KBM-7 (cell line): ENCODE data around the gene CCDC33.

Source experiments
- DNase-seq: peaks from one replicate; pipeline ENCODE4 v3.0.0-alpha.2; 2015
- in situ Hi-C: fragments of 300-500 bp; cut with MboI; formaldehyde crosslinking; loops from 2 replicates; pipeline ENCODE4 v1.14.3; 2020; ENCODE audit warnings: low sequenced_read_pairs, low pct_unique_long_range_greater_than_20kb, mixed read lengths

The CCDC33 gene

GRCh38 chr15:74319596-74320351 lies 83.6 kb downstream of the CCDC33 start:
- in situ Hi-C loops = loop anchor here (25.0 kb wide), 2 partner anchors 182 to 1632 kb away; partner anchors contain the start of genes BBS4, HIGD2B and ISLR2
- peak; percentile 44 for DNase-seq

- peak; percentile 71 for DNase-seq
- in situ Hi-C loops = loop anchor here (25.0 kb wide), 2 partner anchors 183 to 1633 kb away; partner anchors contain the start of genes BBS4, HIGD2B and ISLR2
These were observed 84.5 kb downstream of the CCDC33 start for GRCh38 chr15:74320352-74321247.

- DNase-seq = peak; percentile 84
These were observed 86.5 kb downstream of the CCDC33 start for GRCh38 chr15:74322558-74323180.

GRCh38 chr15:74324714-74325113 lies 88.6 kb downstream of the CCDC33 start:
- no peak for DNase-seq
- in situ Hi-C loops = loop anchor here (25.0 kb wide), 2 partner anchors 187 to 1637 kb away; partner anchors contain the start of genes BBS4, HIGD2B and ISLR2

More at GRCh38 chr15:74322558-74323180, 86.5 kb downstream of the CCDC33 start:
- in situ Hi-C loops = loop anchor here (25.0 kb wide), 2 partner anchors 185 to 1635 kb away; partner anchors contain the start of genes BBS4, HIGD2B and ISLR2

GRCh38 chr15:74326746-74327145 lies 90.6 kb downstream of the CCDC33 start:
- DNase-seq = no peak
- in situ Hi-C loops = no loop called here

DNA sequence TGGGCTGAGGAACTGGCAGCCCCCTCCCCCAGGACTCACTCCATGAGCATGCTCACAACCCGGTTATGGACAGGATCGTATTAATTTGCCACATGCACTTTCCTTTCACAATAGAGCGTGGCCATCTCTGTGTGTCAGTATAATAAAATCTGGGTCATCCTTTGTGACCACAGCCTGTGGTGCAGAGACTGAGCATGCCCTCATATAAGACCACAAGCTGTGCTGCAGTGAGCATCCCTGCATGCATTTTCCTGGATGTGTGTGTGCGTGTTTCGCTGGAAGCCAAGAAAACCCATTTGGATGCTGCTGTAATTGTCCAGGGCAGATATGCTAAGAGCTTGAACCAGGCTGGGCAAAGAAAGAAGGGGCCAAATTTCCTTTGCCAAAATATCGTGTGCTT lies 91.6 kb downstream of the CCDC33 start:
- no peak for DNase-seq
- in situ Hi-C loops = no loop called here

DNA sequence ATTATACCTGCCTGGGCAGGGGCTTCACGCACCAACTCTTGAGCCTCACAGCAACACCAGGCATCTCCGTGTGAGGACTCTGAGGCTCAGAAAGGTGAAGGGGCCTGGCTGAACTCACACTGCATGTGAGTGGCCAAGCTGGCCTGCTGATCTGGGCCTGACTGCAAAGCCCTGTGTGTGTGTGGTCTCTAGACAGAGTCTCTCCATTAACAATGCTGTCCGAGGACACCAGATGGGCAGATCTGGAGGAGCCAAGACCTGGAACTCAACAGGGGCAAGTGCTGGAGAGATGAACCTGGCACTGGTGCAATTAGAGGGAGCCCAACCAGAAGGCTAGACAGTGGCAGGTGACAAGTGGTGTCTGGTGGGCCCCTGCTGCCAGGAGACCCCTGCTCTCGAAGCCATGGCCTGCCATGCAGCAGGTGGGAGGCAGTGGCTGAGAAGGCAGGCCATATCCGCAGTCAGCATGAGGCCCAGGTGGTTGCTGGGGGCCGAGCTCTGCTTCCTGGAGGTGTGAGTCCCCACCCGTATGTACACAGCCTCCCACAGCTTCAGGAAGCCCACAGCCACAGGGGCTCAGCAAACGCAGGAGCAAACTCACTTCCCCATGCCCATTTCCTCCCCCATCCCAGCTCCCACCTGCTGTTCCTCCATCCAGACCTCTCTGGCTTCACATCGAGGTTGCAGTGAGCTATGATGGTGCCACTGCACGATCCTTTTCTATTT lies 92.4 kb downstream of the CCDC33 start:
- in situ Hi-C loops = no loop called here
- peak; percentile 70 for DNase-seq

DNA sequence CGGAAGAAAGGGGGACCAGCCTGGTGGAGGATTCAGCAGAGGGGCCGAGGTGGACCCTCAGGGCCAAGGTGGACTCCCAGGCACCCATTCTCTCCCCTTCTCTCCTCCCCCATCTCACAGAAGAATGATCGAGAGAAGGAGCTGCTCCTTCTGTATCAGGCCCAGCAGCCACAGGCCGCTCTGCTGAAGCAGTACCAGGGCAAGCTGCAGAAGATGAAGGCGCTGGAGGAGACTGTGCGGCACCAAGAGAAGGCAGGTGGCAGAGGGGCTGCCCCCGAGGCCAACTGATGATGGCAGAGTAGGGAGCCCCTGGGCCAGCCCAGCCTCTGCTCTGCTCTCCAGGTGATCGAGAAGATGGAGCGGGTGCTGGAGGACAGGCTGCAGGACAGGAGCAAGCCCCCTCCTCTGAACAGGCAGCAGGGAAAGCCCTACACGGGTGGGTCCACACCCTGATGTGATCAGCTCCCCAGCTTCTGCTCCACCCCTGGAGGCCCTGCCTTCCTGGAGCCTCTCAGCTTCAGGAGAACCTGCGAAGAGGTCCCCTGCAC lies 94.8 kb downstream of the CCDC33 start:
- in situ Hi-C loops = no loop called here
- DNase-seq = no peak

GRCh38 chr15:74332011-74332410 lies 95.9 kb downstream of the CCDC33 start:
- in situ Hi-C loops = no loop called here

GRCh38 chr15:74332611-74333010 lies 96.5 kb downstream of the CCDC33 start:
- DNase-seq = no peak
- in situ Hi-C loops = no loop called here

More at GRCh38 chr15:74332011-74332410, 95.9 kb downstream of the CCDC33 start:
- no peak for DNase-seq

- DNase-seq = no peak
- in situ Hi-C loops = no loop called here
These were observed 97.0 kb downstream of the CCDC33 start for GRCh38 chr15:74333093-74333492.

DNA sequence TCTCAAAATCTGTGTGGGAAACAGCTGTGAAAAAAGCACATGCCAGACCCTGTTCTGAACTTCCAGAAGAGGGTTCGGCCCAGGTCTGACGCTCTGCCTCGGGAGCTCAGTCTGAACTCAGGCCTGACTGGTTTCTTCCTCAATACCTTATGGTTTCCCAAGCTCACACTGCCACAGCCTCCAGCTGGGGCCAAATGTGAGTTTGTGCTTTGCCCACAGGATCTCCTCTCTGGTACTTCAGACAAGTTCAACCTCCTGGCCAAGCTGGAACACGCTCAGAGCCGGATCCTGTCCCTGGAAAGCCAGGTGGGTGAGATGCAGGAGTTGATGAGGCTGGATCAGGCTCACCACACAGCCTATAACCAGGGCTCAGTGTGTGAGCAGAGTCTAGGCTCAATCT lies 97.5 kb downstream of the CCDC33 start:
- no peak for DNase-seq
- in situ Hi-C loops = no loop called here

- DNase-seq = no peak
- in situ Hi-C loops = no loop called here
These were observed 98.0 kb downstream of the CCDC33 start for GRCh38 chr15:74334127-74334526.

DNA sequence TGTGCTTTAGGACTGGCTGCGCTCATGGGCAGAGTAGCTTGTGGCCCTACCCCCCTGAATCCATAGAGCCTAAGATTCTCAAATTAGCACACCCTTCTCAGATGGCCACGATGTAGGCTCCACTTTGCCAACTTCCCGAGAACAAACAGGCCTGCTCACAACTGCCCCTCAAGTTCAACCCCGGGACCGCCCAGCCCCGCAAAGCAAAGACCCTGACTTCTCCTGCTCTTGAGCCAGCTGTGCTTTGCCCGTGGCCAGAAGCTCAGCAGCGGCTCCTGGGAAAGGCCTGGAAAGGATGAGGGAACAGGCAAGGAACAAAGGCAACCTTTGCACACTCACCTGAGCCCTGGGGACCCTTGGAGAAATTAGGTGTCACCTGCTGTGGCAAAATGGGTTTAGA lies 99.3 kb downstream of the CCDC33 start:
- in situ Hi-C loops = no loop called here
- no peak for DNase-seq

DNA sequence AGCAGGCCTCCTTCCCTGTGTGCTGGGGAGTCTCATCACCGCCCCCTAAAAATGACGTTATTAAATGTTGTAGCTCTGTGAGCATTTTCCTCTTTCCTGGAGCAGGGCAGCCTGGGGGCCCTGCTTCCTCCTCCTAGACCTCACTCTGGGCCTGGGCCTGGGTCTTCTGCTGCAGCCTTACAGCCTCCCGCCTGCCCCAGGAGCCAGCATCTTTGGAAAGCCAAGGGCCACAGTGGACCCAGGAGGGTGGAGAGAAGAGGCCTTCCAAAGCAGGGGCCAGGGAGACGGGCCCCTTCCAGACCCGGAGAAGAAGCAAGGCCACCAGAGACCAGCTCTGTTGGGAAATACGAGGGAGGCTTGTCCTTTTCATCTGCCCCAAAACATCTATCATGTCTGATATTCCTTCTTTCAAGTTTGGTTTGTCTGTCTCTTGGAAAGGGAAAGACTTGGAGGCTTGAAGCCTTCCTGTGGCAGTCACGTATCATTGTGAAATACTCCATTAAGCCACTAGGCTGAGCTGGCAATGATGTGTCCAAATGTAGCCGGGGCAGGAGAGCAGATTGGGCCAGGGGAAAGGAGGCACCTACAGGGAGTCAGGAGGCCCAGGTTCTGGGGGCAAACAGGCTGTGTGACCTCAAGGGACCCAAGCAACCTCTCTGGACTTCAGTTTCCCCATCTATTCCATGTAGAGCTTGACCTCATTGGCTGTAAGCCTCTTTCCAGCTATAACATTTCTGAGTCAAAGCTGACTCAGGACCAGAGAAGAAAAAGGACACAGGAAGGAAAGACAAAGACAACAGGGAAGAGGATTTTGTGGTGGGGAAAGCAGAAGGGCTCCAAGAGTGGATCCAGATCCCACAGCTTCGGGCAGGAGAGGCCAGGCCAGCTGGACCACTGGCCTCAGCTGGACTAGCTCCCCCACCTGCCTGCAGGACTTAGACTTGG lies 100.2 kb downstream of the CCDC33 start:
- no peak for DNase-seq
- in situ Hi-C loops = no loop called here

DNA sequence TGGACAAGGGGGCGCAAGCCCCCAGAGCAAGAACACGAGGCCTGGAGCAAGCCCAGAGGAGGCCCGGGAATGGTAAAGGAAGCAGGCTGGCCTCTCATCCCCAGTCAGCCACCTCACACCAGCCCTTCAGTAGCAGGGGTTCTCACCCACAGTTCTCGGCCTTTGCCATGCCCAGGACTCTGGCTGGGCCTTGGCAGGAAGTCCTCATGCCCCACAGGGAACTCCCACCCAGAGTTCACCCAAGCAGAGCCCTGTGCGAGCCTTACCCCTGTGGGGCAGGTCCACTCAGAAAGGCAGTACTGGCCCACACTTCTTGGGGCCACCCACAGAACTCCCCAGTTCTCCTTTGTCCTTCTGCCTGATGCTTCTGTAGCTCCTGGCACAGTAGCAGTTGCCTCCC lies 101.0 kb downstream of the CCDC33 start:
- in situ Hi-C loops = no loop called here
- no peak for DNase-seq

DNA sequence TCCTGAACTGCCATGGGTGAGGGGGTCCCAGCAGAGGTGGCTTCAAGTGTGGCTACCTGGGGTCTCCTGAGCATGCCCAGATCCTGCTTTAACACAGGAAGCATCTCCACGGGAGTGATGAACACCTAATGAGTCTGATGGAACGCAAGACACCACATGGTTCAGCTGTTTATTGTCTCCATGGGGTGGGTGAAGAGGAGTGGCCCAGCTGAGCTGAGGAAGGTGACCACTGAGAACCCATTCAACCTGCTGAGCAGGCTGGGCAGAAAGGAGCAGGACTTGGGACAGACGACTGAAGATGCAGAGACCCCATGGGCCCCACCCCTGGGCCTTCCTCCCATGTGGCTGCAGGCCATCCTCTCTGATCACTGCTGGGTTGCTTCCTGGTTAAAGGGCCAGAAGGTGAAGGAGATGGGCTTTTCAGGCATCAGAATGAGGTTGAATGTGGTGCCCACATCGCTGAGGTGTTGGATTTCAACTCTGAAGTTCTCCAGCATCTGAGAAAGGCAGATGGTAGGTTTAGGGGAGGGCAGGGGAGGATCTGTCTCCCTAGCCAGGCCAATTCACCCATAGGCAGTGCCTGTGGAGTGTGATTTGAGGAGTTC lies 101.6 kb downstream of the CCDC33 start:
- in situ Hi-C loops = no loop called here
- DNase-seq = no peak
